Measurements from ENCODE around the gene CROCC. TPM values are rescaled to one million over a fixed set of nuclear protein-coding genes. Genes with fewer than 3 reads are reported as not detected.
"Not testable (repeated sequence)": the region's sequence is repeated elsewhere in the genome, so short reads cannot be mapped to it uniquely, and the experiment has no call there.

The CROCC gene
- total RNA-seq, 1 donor from 2014 or later = 52.6 TPM

DNA sequence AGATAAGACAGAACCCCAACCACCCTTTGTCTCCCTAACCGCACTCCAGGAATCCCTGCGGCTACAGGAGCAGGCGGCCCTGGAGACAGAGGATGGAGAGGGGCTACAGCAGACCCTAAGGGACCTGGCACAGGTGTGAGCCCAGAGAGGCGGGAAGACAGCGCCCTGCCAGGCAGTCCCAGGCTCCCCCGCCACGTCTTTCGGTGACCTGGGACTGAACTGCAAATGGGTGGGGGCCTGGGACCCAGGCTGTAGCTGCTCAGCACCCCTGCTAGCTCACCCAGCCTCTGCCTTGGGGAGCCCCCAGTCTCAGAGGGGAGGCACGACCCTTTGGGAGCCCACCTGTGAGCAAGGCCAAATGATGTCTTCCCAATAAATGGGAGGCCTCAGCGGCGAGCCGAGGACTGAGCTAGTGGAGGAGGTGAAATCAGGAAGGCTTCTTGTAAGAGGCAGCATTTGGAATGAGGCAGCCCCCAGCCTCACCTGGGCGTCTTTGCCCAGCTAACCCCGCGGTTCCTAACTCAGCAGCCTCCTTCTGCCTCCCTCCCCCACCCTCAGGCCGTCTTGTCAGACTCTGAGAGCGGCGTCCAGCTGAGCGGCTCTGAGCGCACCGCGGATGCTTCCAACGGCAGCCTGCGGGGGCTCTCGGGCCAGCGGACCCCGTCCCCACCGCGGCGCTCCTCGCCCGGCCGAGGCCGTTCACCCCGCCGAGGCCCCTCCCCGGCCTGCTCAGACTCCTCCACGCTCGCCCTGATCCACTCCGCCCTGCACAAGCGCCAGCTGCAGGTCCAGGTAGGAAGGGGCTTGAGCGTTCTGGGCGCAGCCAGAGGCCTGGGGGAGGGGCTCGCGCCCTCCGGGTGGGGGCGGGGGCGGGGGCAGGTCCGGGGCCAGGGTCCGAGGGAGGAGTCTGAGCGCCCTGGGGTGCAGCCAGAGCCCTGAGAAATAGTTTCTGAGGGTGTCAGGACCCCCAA lies 16.9 kb downstream of the CROCC start:
- H3K27ac Mint-ChIP-seq (ENCODE audit: unreplicated experiment) = no peak overlapping the region
- peaks cover 3% of the 10 kb centered on the region for H3K36me3 Mint-ChIP-seq (ENCODE audit: low read depth)
- TF ChIP-seq, protein P1, sequence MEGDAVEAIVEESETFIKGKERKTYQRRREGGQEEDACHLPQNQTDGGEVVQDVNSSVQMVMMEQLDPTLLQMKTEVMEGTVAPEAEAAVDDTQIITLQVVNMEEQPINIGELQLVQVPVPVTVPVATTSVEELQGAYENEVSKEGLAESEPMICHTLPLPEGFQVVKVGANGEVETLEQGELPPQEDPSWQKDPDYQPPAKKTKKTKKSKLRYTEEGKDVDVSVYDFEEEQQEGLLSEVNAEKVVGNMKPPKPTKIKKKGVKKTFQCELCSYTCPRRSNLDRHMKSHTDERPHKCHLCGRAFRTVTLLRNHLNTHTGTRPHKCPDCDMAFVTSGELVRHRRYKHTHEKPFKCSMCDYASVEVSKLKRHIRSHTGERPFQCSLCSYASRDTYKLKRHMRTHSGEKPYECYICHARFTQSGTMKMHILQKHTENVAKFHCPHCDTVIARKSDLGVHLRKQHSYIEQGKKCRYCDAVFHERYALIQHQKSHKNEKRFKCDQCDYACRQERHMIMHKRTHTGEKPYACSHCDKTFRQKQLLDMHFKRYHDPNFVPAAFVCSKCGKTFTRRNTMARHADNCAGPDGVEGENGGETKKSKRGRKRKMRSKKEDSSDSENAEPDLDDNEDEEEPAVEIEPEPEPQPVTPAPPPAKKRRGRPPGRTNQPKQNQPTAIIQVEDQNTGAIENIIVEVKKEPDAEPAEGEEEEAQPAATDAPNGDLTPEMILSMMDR (conservative IDR thresholded peaks at IDR 0.05) = no peak
- H3K27me3 Mint-ChIP-seq (ENCODE audit: low read depth) = no peaks in the 10 kb centered on the region
- no peak for DNase-seq (ENCODE audit: low read depth, low spot score)
- H3K9me3 Mint-ChIP-seq = no peaks in the 10 kb centered on the region
- no peaks in the 10 kb centered on the region for H3K4me1 Mint-ChIP-seq
- no peak overlapping the region for H3K4me3 Mint-ChIP-seq

DNA sequence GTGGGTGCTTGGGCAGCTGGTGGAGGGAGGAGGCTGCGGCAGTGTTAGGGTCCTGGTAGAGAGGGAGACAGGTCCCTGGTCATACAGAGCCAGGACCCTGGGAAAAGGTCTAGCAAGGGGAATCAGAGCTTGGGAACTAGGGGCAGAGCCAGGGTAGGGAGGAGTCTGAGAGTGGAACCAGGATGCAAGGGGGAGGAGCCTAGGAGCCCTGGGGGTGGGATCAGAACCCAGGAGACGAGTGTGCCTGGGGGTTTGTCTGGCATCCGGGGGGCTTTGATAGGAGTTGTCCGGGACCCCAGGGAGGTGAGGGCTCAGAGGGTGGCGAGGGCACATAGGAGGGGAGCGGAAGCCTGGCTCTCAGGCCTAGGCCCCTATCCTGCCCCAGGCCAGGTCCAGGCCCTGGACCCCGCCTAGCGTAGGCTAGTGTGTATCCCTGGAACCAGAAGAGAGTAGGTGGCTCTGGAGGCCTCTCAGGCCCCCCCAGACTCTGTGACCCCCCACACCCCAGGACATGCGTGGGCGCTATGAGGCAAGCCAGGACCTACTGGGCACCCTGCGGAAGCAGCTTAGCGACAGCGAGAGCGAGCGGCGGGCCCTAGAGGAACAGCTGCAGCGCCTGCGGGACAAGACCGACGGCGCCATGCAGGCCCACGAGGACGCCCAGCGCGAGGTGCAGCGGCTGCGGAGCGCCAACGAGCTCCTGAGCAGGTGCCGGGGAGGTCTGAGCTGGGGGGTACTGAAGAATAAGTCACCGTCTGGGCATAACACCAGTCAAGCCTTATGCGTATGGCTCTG lies 17.9 kb downstream of the CROCC start:
- not testable (repeated sequence) for H3K27ac Mint-ChIP-seq (ENCODE audit: unreplicated experiment); H3K4me3 Mint-ChIP-seq; H3K36me3 Mint-ChIP-seq (ENCODE audit: low read depth); H3K4me1 Mint-ChIP-seq; DNase-seq (ENCODE audit: low read depth, low spot score); H3K27me3 Mint-ChIP-seq (ENCODE audit: low read depth); H3K9me3 Mint-ChIP-seq

DNA sequence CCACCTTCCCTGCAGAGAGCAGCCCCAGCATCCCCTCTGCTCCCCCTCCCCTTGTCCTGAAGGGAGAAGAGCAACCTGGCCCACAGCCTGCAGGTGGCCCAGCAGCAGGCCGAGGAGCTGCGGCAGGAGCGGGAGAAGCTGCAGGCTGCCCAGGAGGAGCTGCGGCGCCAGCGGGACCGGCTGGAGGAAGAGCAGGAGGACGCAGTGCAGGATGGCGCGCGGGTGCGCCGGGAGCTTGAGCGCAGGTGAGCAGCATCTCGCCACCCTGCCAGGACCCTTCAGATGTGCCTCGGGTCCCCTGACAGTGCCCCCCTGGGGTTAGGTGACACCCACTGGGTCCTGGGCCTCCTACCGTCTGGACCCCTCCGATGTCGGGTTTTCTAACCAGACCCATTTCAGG lies 22.3 kb downstream of the CROCC start:
- H3K27ac Mint-ChIP-seq (ENCODE audit: unreplicated experiment) = no peak overlapping the region
- DNase-seq (ENCODE audit: low read depth, low spot score) = no peak
- H3K27me3 Mint-ChIP-seq (ENCODE audit: low read depth) = no peaks in the 10 kb centered on the region
- peaks cover 3% of the 10 kb centered on the region for H3K36me3 Mint-ChIP-seq (ENCODE audit: low read depth)
- TF ChIP-seq, protein P1 (conservative IDR thresholded peaks at IDR 0.05) = no peak
- H3K9me3 Mint-ChIP-seq = no peaks in the 10 kb centered on the region
- no peaks in the 10 kb centered on the region for H3K4me1 Mint-ChIP-seq
- H3K4me3 Mint-ChIP-seq = no peak overlapping the region

DNA sequence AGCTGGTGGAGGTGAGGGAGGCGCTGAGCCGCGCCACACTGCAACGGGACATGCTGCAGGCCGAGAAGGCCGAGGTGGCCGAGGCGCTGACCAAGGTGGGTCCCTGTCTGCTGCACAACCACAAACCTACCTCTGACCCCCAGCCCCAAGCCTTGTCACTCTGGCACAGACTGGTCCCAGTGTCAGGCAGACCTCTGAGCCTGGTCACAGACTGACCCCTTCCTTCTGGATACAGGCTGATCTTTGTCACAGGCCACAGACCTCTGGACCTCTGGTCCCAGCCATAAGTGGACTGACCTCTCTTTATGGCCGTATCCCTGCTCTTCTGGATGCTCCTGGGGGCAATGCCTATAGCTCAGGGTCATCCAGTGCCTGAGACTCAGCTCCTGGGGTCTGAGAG lies 23.8 kb downstream of the CROCC start:
- not testable (repeated sequence) for H3K27me3 Mint-ChIP-seq (ENCODE audit: low read depth); DNase-seq (ENCODE audit: low read depth, low spot score); H3K27ac Mint-ChIP-seq (ENCODE audit: unreplicated experiment); H3K4me1 Mint-ChIP-seq; H3K36me3 Mint-ChIP-seq (ENCODE audit: low read depth); H3K4me3 Mint-ChIP-seq; H3K9me3 Mint-ChIP-seq

DNA sequence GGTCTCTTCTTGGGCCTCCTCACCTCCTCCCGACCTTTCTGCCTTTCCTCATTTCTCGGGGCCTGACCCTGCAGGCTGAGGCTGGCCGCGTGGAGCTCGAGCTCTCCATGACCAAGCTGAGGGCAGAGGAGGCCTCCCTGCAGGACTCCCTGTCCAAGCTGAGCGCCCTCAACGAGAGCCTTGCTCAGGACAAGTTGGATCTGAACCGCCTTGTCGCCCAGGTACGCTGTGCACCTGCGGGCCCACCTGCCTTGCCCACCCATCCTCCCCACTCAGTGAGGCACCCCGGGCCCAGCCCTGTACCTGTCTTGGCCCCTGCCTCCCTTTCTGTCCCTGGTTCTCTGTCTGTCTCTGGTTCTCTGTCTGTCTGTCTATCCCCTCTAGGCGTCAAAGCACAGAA lies 24.5 kb downstream of the CROCC start:
- not testable (repeated sequence) for H3K4me1 Mint-ChIP-seq; H3K27ac Mint-ChIP-seq (ENCODE audit: unreplicated experiment); H3K27me3 Mint-ChIP-seq (ENCODE audit: low read depth); H3K36me3 Mint-ChIP-seq (ENCODE audit: low read depth); H3K9me3 Mint-ChIP-seq; H3K4me3 Mint-ChIP-seq; DNase-seq (ENCODE audit: low read depth, low spot score)

DNA sequence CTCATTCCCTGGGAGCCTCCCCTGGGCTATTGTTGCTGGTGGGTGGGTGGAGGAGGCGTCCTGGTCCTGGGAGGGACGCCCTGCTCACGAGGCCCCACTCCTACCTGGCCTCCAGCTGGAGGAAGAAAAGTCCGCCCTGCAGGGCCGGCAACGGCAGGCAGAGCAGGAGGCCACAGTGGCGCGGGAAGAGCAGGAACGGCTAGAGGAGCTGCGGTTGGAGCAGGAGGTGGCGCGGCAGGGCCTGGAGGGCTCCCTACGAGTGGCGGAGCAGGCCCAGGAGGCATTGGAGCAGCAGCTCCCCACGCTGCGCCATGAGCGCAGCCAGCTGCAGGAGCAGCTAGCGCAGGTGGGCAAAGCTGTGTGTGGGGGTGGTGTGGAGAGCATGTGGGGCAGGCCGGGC lies 24.9 kb downstream of the CROCC start:
- Mint-ChIP-seq H3K27me3 (ENCODE audit: low read depth) (no peaks in the 10 kb centered on the region), H3K4me1 (peaks cover 3% of the 10 kb centered on the region), H3K9me3 (no peaks in the 10 kb centered on the region), H3K27ac (ENCODE audit: unreplicated experiment) (no peak overlapping the region), H3K36me3 (ENCODE audit: low read depth) (peaks cover 3% of the 10 kb centered on the region), H3K4me3 (no peak overlapping the region)
- TF ChIP-seq, protein P1 (conservative IDR thresholded peaks at IDR 0.05) = no peak
- no peak for DNase-seq (ENCODE audit: low read depth, low spot score)

DNA sequence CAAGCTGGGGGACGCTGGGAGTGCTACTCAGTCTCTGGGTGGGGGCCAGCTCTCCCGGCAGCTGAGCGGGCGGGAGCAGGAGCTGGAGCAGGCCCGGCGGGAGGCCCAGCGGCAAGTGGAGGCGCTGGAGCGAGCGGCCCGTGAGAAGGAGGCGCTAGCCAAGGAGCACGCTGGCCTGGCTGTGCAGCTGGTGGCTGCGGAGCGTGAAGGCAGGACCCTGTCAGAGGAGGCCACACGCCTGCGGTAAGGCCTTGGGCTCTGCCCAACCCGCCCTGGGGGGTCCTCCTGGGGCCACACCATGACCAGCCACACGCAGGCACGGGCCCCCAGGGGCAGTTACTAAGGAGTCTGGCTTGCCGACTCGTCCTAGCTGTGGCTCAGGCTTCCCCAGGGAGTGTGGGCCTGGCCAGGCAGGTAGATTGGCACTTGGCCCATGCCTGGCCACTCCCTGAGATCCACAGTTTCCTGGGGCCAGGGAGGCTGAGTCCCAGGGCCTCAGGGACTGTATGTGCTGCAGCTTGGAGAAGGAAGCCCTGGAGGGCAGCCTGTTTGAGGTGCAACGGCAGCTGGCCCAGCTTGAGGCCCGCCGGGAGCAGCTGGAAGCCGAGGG lies 26.7 kb downstream of the CROCC start:
- not testable (repeated sequence) for H3K27ac Mint-ChIP-seq (ENCODE audit: unreplicated experiment); H3K4me3 Mint-ChIP-seq; H3K36me3 Mint-ChIP-seq (ENCODE audit: low read depth); DNase-seq (ENCODE audit: low read depth, low spot score); H3K9me3 Mint-ChIP-seq; H3K27me3 Mint-ChIP-seq (ENCODE audit: low read depth); H3K4me1 Mint-ChIP-seq

DNA sequence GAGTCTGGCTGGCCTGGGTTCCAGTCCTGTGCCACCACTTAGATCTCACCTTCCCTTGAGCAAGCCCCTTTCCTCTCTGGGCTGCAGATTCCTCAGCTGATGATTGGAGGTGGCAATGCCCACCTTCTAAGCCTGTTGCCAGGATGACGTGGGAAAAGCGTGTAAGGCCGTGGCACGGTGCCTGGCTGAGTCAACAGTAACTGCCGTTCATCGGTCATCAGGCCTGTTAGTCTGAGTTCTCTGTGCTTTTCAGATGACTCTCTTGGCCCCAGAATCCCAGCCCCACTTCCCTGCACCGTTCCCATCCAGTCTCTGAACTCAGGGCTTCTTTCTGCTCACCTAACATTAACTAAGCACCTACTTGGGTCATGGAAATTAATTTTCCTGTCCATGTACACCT lies 27.3 kb downstream of the CROCC start:
- H3K4me3 Mint-ChIP-seq; DNase-seq (ENCODE audit: low read depth, low spot score); H3K36me3 Mint-ChIP-seq (ENCODE audit: low read depth); H3K27ac Mint-ChIP-seq (ENCODE audit: unreplicated experiment); H3K9me3 Mint-ChIP-seq; H3K27me3 Mint-ChIP-seq (ENCODE audit: low read depth); H3K4me1 Mint-ChIP-seq: not testable (repeated sequence)

DNA sequence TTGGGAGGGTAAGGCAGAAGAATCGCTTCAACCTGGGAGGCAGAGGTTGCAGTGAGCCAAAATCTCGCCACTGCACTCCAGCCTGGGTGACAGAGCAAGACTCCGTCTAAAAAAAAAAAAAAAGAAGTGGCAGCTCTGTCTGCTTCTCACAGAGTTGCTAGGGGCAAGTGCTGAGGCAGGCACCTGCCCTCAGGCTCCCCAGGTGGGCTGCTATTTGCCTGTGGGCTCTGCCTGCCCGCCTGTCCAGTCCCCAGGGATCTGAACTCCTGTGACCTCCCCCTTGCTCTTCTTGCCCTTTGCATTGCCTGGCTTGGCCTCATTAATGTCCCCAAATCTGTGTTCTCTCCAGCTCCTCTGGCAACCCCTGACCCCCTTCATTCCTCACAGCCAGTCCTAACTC lies 30.6 kb downstream of the CROCC start:
- DNase-seq (ENCODE audit: low read depth, low spot score); H3K9me3 Mint-ChIP-seq; H3K36me3 Mint-ChIP-seq (ENCODE audit: low read depth); H3K27me3 Mint-ChIP-seq (ENCODE audit: low read depth); H3K4me1 Mint-ChIP-seq; H3K27ac Mint-ChIP-seq (ENCODE audit: unreplicated experiment); H3K4me3 Mint-ChIP-seq: not testable (repeated sequence)
